Right cardiac atrium (tissue), 5 donors: Measurements from ENCODE around the gene MSANTD1. TPM values are rescaled to one million over a fixed set of nuclear protein-coding genes. Genes with fewer than 3 reads are reported as not detected.

ENCODE experiments used
- ATAC-seq, 2 donors: fragments of 200-7000 bp; cut with Tn5 transposase; one replicate each; pipeline versions ENCODE4 v1.8.0 to v1.9.1; 2020; ENCODE audit warnings: moderate library complexity in 2 of 2, mild to moderate bottlenecking in 1 of 2
- DNase-seq, 3 donors: peaks; one replicate each; pipeline ENCODE4 v3.0.0-alpha.2; 2020
- H3K27ac ChIP-seq: one replicate; pipeline ENCODE4 v1.5.1; 2013; ENCODE audit warnings: mild to moderate bottlenecking, low read length, control low read depth, moderate library complexity
- H3K27me3 ChIP-seq: one replicate; pipeline ENCODE4 v1.6.1; 2013; ENCODE audit not compliant: control insufficient read depth, insufficient read depth
- H3K4me1 ChIP-seq: one replicate; pipeline ENCODE4 v1.6.1; 2013; ENCODE audit warnings: low read length; ENCODE audit not compliant: control insufficient read depth, insufficient read depth
- H3K4me3 ChIP-seq: one replicate; pipeline ENCODE4 v1.5.1; 2013; ENCODE audit warnings: low read length, control low read depth
- H3K9me3 ChIP-seq: one replicate; pipeline ENCODE4 v1.6.1; 2013; ENCODE audit warnings: low read length; ENCODE audit not compliant: control insufficient read depth
- WGBS: extraction: QIAGEN DNeasy Blood & Tissue Kit; methylation state at CpG from one replicate; pipeline ENCODE4 v1.1.7; 2013; 5-methylcytosine and 5-hydroxymethylcytosine counted together
- intact Hi-C, 4 donors: fragments of 100-400 bp; cut with DNase I; formaldehyde crosslinking; loops; one replicate each; pipeline versions ENCODE4 v1.11.0 to v1.14.0; 2022 to 2023
- polyA plus RNA-seq: library from polyadenylated mRNA; stranded (reverse); fragments of 200-250 nt; gene quantifications from one replicate; pipeline ENCODE4 v1.2.3, GENCODE V29; 2013
- total RNA-seq, 4 donors: library from RNA; stranded (reverse); fragmentation: NEBNext Ultra II Directional; extraction: Animal tissue kit (Norgen Biotek cat#: 25700); gene quantifications; one replicate each; pipeline ENCODE4 v1.2.1, GENCODE V29; 2021
- donor health status: healthy with polysubstance abuse.
- donor health status: DM: no; HTN: yes; CAD: no.
- donor health status: DM: no; HTN: no; CAD: no.
- donor health status: DM: no; HTN: yes; CAD: no; lungs with severe emphysema.
- donor health status: DM: yes; HTN: yes; CAD: no.

Gene MSANTD1
- total and polyA plus RNA-seq, 5 donors, result 0.20 to 0.40 (median 0.33) TPM

GRCh38 chr4:3271131-3271530, 22.2 kb downstream of the MSANTD1 start:
- Histone ChIP-seq H3K27ac (no peak overlapping the region), H3K27me3 (no peaks in the 10 kb centered on the region), H3K9me3 (no peaks in the 10 kb centered on the region), H3K4me1 (no peaks in the 10 kb centered on the region), H3K4me3 (no peak overlapping the region)
- intact Hi-C loops, result no loop called here
- ATAC-seq (no peak), DNase-seq (no peak)
- WGBS, result 85% methylated on average over 14 of the region's 14 CpGs

DNA sequence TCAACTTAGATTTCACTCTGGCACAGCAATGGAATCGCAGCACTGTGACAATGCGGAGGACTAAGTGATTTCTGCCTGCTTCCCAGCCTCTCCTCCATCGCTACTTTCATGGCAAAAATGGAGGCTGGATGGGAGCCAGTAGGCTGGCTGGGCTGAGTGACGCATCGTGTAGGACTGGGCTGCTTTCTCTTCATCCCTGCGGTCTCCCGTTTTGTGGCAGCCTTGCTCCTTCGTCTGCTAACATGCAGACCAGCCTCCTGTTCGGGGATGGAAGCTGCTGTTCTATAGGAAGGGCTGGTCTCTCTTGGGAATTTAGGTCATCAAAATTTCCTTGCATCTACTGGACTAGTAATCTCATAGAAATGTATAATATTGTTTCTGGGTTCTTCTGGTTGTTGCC, 28.0 kb downstream of the MSANTD1 start:
- Histone ChIP-seq H3K9me3 (no peaks in the 10 kb centered on the region), H3K27ac (no peak overlapping the region), H3K4me3 (peak overlapping the region; percentile 0), H3K4me1 (no peaks in the 10 kb centered on the region), H3K27me3 (no peaks in the 10 kb centered on the region)
- intact Hi-C loops, result no loop called here
- peak; percentile 47 to 55 for ATAC-seq
- 55% methylated on average over 9 of the region's 9 CpGs for WGBS
- DNase-seq, result peak in 1 of 3 donors; percentile 80

DNA sequence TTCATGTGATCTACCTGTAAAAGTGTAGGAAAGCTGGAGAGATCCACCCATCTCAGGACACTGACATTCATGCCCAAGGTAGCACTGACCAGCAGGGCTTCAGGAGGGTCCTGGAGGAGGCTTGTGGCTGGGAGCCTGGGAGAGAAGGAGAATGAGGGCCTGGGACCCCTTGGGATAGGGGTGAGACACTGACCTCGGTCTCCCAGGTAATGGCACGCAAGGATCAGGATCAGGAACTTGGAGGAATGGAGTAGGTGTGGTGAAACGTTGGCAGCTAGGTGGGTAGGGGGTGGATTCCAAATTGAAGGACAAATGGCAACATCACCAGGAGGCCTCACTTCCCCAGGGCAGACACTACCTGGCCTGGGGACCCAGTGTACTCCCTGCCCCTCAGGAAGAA, 31.5 kb downstream of the MSANTD1 start:
- Histone ChIP-seq H3K27me3 (no peaks in the 10 kb centered on the region), H3K4me1 (no peaks in the 10 kb centered on the region), H3K4me3 (no peak overlapping the region), H3K9me3 (no peaks in the 10 kb centered on the region), H3K27ac (no peak overlapping the region)
- ATAC-seq, result no peak
- WGBS, result 88% methylated on average over 3 of the region's 3 CpGs
- intact Hi-C loops, result no loop called here
- DNase-seq, result no peak

DNA sequence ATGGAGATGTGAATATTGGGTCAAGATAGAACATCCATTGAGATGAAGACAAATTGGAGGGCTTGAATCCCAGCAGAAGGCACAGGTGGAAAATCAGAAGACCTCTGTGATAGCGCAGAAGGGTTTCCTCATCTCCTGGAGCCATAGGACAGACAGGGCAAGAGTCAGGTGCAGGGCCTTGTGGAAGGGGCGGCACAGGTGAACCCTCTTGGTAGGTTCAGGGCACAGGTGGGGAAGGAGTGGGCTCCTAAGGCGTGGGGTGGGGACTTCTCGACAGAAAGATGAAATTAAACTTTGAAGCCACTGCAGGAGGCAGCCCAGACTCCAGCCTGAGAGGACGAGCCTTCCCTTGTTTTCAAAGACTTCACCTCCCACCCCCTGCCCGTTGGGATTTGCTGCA, 34.5 kb downstream of the MSANTD1 start:
- no peak overlapping the region for H3K27ac ChIP-seq
- ATAC-seq, result no peak
- H3K4me1 ChIP-seq, result no peaks in the 10 kb centered on the region
- 82% methylated on average over 6 of the region's 6 CpGs for WGBS
- H3K4me3 ChIP-seq, result no peak overlapping the region
- no peaks in the 10 kb centered on the region for H3K9me3 ChIP-seq
- no peaks in the 10 kb centered on the region for H3K27me3 ChIP-seq
- intact Hi-C loops, result no loop called here
- no peak for DNase-seq

GRCh38 chr4:3283916-3284315, 35.0 kb downstream of the MSANTD1 start:
- WGBS, result 80% methylated on average over 13 of the region's 13 CpGs
- intact Hi-C loops, result no loop called here
- DNase-seq (peak in 1 of 3 donors; percentile 34), ATAC-seq (no peak)
- Histone ChIP-seq H3K27ac (no peak overlapping the region), H3K27me3 (no peaks in the 10 kb centered on the region), H3K4me3 (no peak overlapping the region), H3K4me1 (no peaks in the 10 kb centered on the region), H3K9me3 (no peaks in the 10 kb centered on the region)

DNA sequence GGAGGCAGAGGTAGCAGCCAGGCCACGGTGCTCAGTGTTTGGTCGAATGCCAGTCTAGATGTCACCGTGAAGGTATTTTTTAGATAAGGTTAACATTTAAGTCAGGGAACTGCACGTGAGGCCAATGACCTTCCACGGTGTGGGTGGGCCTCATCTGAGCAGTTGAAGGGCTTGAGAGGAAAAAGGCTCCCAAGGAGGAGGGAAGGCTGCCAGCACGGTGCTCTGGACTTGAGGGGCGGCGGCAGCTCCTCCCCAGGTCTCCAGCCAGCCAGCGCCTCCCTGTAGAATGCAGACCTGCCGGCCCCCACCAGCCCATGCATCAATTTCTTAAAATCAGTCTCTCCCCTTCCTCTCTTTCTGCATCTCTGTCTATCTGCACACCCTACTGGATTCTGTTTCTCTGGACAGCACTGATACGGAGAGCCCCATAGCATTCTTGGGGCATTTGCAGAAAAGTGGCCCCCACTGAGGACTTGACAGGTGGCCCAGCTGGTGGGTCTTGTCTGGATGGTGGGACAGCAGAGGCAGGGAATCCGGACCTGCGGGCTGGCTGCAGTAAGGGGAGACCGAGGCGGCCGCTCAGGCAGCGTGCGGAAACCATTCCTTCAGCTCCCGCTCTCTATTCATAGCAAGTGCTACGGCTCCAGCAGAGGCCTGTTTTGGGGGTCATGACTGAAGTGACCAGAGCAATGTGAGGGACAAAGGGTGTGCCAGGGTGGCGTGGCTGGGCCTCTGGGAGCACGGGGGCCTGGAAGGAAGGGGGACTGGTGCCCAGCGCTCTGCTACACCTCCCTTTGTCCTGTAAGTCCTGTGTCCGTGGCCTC, 36.0 kb downstream of the MSANTD1 start:
- WGBS, result 83% methylated on average over 24 of the region's 24 CpGs
- Histone ChIP-seq H3K4me3 (no peak overlapping the region), H3K27ac (no peak overlapping the region), H3K9me3 (no peaks in the 10 kb centered on the region), H3K4me1 (no peaks in the 10 kb centered on the region), H3K27me3 (no peaks in the 10 kb centered on the region)
- DNase-seq (no peak), ATAC-seq (no peak)
- intact Hi-C loops, result no loop called here

- intact Hi-C loops, result no loop called here
- WGBS, result 76% methylated on average over 38 of the region's 38 CpGs
Observed at GRCh38 chr4:3285558-3286334, 36.8 kb downstream of the MSANTD1 start.

DNA sequence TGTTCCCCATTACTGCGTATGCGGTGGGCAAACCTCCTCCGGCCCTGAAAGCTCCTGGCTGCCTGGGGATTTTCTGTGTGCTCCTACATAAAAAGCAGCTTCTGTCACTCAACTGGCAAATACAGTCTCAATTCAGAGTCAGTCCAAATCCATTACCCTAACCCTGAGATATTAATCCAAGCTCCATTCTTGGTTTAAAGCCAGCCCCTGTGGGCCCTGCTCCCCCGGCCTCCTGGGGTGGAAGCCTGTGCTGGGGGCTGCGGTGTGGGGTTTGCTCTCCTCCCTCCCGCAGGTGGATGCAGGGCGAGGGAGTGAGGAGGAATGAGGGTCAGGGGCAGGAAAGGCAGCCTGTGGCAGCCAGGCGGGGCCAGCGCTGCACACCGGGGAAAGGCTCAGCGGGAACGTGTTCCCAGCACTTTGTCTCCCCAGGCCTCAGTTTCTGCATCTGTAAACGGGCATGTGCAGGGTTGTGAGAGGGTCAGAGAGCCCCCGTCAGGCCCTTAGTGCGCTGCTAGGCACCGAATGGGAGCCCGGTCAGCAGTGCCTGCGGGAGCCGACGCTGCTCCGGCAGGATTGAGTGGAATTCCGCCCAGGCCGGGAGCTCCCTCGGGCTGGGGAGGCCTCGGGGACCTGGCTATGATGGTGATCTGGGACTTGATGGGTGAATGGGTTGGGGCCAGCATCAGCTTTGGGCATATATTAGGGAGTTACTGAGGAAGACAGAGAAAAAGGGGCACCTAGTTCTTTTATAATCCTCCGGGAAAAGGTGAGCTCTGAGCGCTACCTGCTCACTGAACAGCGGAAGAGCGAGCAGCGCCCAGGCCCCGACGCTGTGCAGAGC, 37.6 kb downstream of the MSANTD1 start:
- Histone ChIP-seq H3K9me3 (no peaks in the 10 kb centered on the region), H3K4me1 (no peaks in the 10 kb centered on the region), H3K27ac (no peak overlapping the region), H3K4me3 (no peak overlapping the region), H3K27me3 (no peaks in the 10 kb centered on the region)
- WGBS, result 77% methylated on average over 32 of the region's 32 CpGs
- intact Hi-C loops, result no loop called here
- DNase-seq (peak in 1 of 3 donors; percentile 38), ATAC-seq (no peak)

More at GRCh38 chr4:3285558-3286334, 36.8 kb downstream of the MSANTD1 start:
- Histone ChIP-seq H3K4me3 (no peak overlapping the region), H3K27me3 (no peaks in the 10 kb centered on the region), H3K4me1 (no peaks in the 10 kb centered on the region), H3K9me3 (no peaks in the 10 kb centered on the region), H3K27ac (no peak overlapping the region)
- ATAC-seq (peak in 1 of 2 donors; percentile 17), DNase-seq (peak in 1 of 3 donors; percentile 67)

DNA sequence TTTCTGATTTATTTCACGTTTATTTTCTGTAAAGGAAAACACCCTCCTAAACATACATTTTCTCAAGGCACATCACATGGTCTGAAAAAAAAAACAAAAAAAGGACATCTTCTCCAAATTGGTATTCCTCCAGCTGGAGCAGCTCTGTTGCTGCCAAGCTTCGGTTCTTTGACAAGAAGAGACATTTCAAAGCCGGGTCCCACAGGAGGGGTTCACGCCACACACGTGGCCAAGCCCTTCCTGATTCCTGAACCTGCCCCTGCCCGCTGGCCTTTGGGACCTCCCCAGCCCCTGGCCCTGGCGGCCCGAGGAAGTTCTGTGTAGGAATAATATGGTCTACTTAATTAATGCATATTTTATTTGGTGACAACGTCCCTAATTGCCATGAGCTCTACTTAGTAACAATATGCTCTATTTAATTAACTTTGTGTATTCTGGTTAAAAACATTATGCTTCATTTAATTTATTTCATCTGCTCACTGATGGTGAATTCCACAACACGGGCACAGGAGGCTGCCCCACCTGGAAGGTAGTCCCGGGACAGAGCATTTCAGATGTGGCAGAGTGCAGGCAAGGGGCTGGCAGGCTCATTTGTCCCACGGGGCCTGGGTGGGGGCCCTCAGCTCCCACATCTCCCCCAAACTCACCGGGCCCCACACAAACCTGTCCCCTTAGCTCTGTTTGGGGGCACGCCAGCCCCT, 38.5 kb downstream of the MSANTD1 start:
- Histone ChIP-seq H3K4me1 (no peaks in the 10 kb centered on the region), H3K9me3 (no peaks in the 10 kb centered on the region), H3K27ac (no peak overlapping the region), H3K4me3 (no peak overlapping the region), H3K27me3 (no peaks in the 10 kb centered on the region)
- WGBS, result 47% methylated on average over 14 of the region's 14 CpGs
- intact Hi-C loops, result no loop called here
- ATAC-seq (no peak), DNase-seq (no peak)

GRCh38 chr4:3287972-3288570, 39.1 kb downstream of the MSANTD1 start:
- ATAC-seq, result no peak
- Histone ChIP-seq H3K27me3 (no peaks in the 10 kb centered on the region), H3K27ac (no peak overlapping the region), H3K9me3 (no peaks in the 10 kb centered on the region), H3K4me1 (no peaks in the 10 kb centered on the region), H3K4me3 (no peak overlapping the region)
- DNase-seq, result no peak
- intact Hi-C loops, result no loop called here
- WGBS, result 70% methylated on average over 24 of the region's 24 CpGs
